H9 (cell line): ENCODE results near the gene ATP6V1G2. TPM values are rescaled to one million over a fixed set of nuclear protein-coding genes. Genes with fewer than 3 reads are reported as not detected.

Experiments used
- DNase-seq: peaks from one replicate; pipeline ENCODE4 v3.0.0-alpha.2; 2017
- H2AFZ ChIP-seq: one replicate; pipeline ENCODE4 v1.6.1; 2013; ENCODE audit warnings: mild to moderate bottlenecking, low read length, control low read depth, moderate library complexity
- H2AK5ac ChIP-seq: 2 replicates; pipeline ENCODE4 v1.6.1; 2013; ENCODE audit warnings: low read length, control low read depth, mixed read lengths; ENCODE audit not compliant: insufficient read length
- H2BK120ac ChIP-seq: one replicate; pipeline ENCODE4 v1.6.1; 2013; ENCODE audit warnings: low read depth, mild to moderate bottlenecking, low read length, control low read depth, inconsistent platforms; ENCODE audit not compliant: poor library complexity, severe bottlenecking
- H2BK12ac ChIP-seq: 2 replicates; pipeline ENCODE4 v1.6.1; 2013; ENCODE audit warnings: low read length, control low read depth, mixed read lengths, low read depth; ENCODE audit not compliant: insufficient read length
- H2BK15ac ChIP-seq: 2 replicates; pipeline ENCODE4 v1.6.1; 2013; ENCODE audit warnings: low read depth, low read length, control low read depth
- H2BK20ac ChIP-seq: one replicate; pipeline ENCODE4 v1.6.1; 2013; ENCODE audit warnings: low read depth, mild to moderate bottlenecking, low read length, control low read depth, inconsistent platforms; ENCODE audit not compliant: poor library complexity, severe bottlenecking
- H2BK5ac ChIP-seq: 2 replicates; pipeline ENCODE4 v1.6.1; 2013; ENCODE audit warnings: low read length, control low read depth, mixed read lengths; ENCODE audit not compliant: insufficient read length
- H3K14ac ChIP-seq: 2 replicates; pipeline ENCODE4 v1.6.1; 2013; ENCODE audit warnings: low read length, control low read depth; ENCODE audit not compliant: insufficient read depth
- H3K18ac ChIP-seq: 2 replicates; pipeline ENCODE4 v1.6.1; 2013; ENCODE audit warnings: low read depth, mild to moderate bottlenecking, mixed read lengths, low read length, control low read depth; ENCODE audit not compliant: insufficient read length
- H3K23ac ChIP-seq: 2 replicates; pipeline ENCODE4 v1.6.1; 2013; ENCODE audit warnings: low read length, control low read depth, mixed read lengths, low read depth; ENCODE audit not compliant: insufficient read length
- H3K23me2 ChIP-seq: 2 replicates; pipeline ENCODE4 v1.6.1; 2013; ENCODE audit warnings: low read depth, mild to moderate bottlenecking, mixed read lengths, low read length, control low read depth; ENCODE audit not compliant: insufficient read length, poor library complexity, severe bottlenecking
- H3K27ac ChIP-seq: 2 replicates; pipeline ENCODE4 v1.5.1; 2013; ENCODE audit warnings: low read length, control low read depth, mixed read lengths, low read depth; ENCODE audit not compliant: insufficient read length
- H3K27me3 ChIP-seq: 2 replicates; pipeline ENCODE4 v1.6.1; 2013; ENCODE audit warnings: low read length, control low read depth, inconsistent platforms; ENCODE audit not compliant: insufficient read depth
- H3K4ac ChIP-seq: 2 replicates; pipeline ENCODE4 v1.6.1; 2013; ENCODE audit warnings: low read depth, mild to moderate bottlenecking, control low read depth, inconsistent platforms, low read length, moderate library complexity
- H3K4me1 ChIP-seq: 2 replicates; pipeline ENCODE4 v1.6.1; 2013; ENCODE audit warnings: low read length, control low read depth, inconsistent platforms; ENCODE audit not compliant: insufficient read depth
- H3K4me2 ChIP-seq: 2 replicates; pipeline ENCODE4 v1.6.1; 2013; ENCODE audit warnings: low read length, control low read depth, mixed read lengths; ENCODE audit not compliant: insufficient read length, insufficient read depth
- H3K56ac ChIP-seq: 2 replicates; pipeline ENCODE4 v1.6.1; 2013; ENCODE audit warnings: low read depth, mild to moderate bottlenecking, mixed read lengths, low read length, control low read depth; ENCODE audit not compliant: insufficient read length
- H3K79me1 ChIP-seq: 2 replicates; pipeline ENCODE4 v1.6.1; 2013; ENCODE audit warnings: low read depth, mild to moderate bottlenecking, moderate library complexity, low read length, control low read depth, inconsistent platforms; ENCODE audit not compliant: insufficient read depth, poor library complexity, severe bottlenecking
- H3K79me2 ChIP-seq: 2 replicates; pipeline ENCODE4 v1.6.1; 2013; ENCODE audit warnings: low read length, control low read depth, inconsistent platforms; ENCODE audit not compliant: insufficient read depth
- H3K9ac ChIP-seq: 2 replicates; pipeline ENCODE4 v1.6.1; 2013; ENCODE audit warnings: low read length, control low read depth, mixed read lengths; ENCODE audit not compliant: insufficient read length; ENCODE audit errors: extremely low read depth
- H3K9me3 ChIP-seq: one replicate; pipeline ENCODE4 v1.6.1; 2013; ENCODE audit warnings: low read depth, low read length, inconsistent platforms; ENCODE audit not compliant: control insufficient read depth
- H3T11ph ChIP-seq: one replicate; pipeline ENCODE4 v1.6.1; 2013; ENCODE audit warnings: mild to moderate bottlenecking, low read length, control low read depth, inconsistent platforms
- H4K20me1 ChIP-seq: one replicate; pipeline ENCODE4 v1.6.1; 2013; ENCODE audit not compliant: control insufficient read depth, insufficient read length, insufficient read depth
- H4K5ac ChIP-seq: 2 replicates; pipeline ENCODE4 v1.6.1; 2013; ENCODE audit warnings: low read depth, mild to moderate bottlenecking, mixed read lengths, low read length, control low read depth; ENCODE audit not compliant: insufficient read length
- H4K8ac ChIP-seq: replicated peaks from 2 replicates; pipeline ENCODE4 v1.6.1; 2013; ENCODE audit warnings: low read length, control low read depth, mixed read lengths, low read depth; ENCODE audit not compliant: insufficient read length
- H4K91ac ChIP-seq: 2 replicates; pipeline ENCODE4 v1.6.1; 2013; ENCODE audit warnings: low read depth, mild to moderate bottlenecking, moderate library complexity, mixed read lengths, low read length, control low read depth; ENCODE audit not compliant: insufficient read length
- H3K27ac Mint-ChIP-seq, 3 experiments: 2 replicates in 2 of 3; 3 replicates in 1 of 3; pipeline ENCODE4 v1.8.0; 2020 to 2021; ENCODE audit warnings: mixed read lengths in 3 of 3, mild to moderate bottlenecking in 1 of 3, moderate library complexity in 1 of 3
- H3K27me3 Mint-ChIP-seq: 2 replicates; pipeline ENCODE4 v1.8.0; 2021; ENCODE audit warnings: low read depth, mild to moderate bottlenecking, moderate library complexity, mixed read lengths
- H3K36me3 Mint-ChIP-seq, 3 experiments: 2 replicates in 2 of 3; 3 replicates in 1 of 3; pipeline ENCODE4 v1.8.0; 2020 to 2021; ENCODE audit warnings: low read depth in 3 of 3, mixed read lengths in 3 of 3; ENCODE audit not compliant: insufficient read depth in 1 of 3
- H3K4me1 Mint-ChIP-seq, 2 experiments: 2 replicates each; pipeline ENCODE4 v1.8.0; 2020; ENCODE audit warnings: mixed read lengths in 2 of 2
- H3K4me3 Mint-ChIP-seq, 2 experiments: 2 replicates in 1 of 2; 3 replicates in 1 of 2; pipeline ENCODE4 v1.8.0; 2020 to 2021; ENCODE audit warnings: mild to moderate bottlenecking in 2 of 2, mixed read lengths in 2 of 2, moderate library complexity in 1 of 2
- H3K9me3 Mint-ChIP-seq, 2 experiments: 2 replicates in 1 of 2; 3 replicates in 1 of 2; pipeline ENCODE4 v1.8.0; 2020; ENCODE audit warnings: mild to moderate bottlenecking in 2 of 2, mixed read lengths in 2 of 2, moderate library complexity in 1 of 2
- WGBS: extraction: QIAGEN DNeasy Blood & Tissue Kit; methylation state at CpG from one replicate; pipeline ENCODE4 v1.1.7; 2013; ENCODE audit warnings: missing lambda C conversion rate, low lambda C conversion rate, mixed read lengths; ENCODE audit not compliant: insufficient read length; ENCODE audit errors: extremely low coverage; 5-methylcytosine and 5-hydroxymethylcytosine counted together
- total RNA-seq: library from RNA; stranded (reverse); gene quantifications from 2 replicates; pipeline ENCODE4 v1.2.1, GENCODE V29; 2021
- TF ChIP-seq, protein P1 (sequence below): fragments of 200-600 bp; sonication (generic); conservative IDR thresholded peaks from 3 replicates; pipeline ENCODE4 v1.8.0; 2021; ENCODE audit warnings: antibody characterized with exemption, mild to moderate bottlenecking

ATP6V1G2 gene
- total RNA-seq, 1 experiment from 2014 or later: 3.8 TPM

DNA sequence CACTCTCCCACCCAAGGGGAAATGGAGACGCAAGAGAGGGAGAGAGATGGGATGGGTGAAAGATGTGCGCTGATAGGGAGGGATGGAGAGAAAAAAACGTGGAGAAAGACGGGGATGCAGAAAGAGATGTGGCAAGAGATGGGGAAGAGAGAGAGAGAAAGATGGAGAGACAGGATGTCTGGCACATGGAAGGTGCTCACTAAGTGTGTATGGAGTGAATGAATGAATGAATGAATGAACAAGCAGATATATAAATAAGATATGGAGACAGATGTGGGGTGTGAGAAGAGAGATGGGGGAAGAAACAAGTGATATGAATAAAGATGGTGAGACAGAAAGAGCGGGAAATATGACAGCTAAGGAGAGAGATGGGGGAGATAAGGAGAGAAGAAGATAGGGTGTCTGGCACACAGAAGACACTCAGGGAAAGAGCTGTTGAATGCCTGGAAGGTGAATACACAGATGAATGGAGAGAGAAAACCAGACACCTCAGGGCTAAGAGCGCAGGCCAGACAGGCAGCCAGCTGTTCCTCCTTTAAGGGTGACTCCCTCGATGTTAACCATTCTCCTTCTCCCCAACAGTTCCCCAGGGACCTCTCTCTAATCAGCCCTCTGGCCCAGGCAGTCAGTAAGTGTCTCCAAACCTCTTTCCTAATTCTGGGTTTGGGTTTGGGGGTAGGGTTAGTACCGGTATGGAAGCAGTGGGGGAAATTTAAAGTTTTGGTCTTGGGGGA is 29.7 kb upstream of the ATP6V1G2 start:
- H2BK20ac ChIP-seq: no peak overlapping the region
- no peak overlapping the region for H2BK12ac ChIP-seq
- no peak overlapping the region for H3T11ph ChIP-seq
- H3K9me3 Mint-ChIP-seq: no peaks in the 10 kb centered on the region; a peak in 2 of 5 replicates
- H3K27me3 Mint-ChIP-seq: peaks cover 36% of the 10 kb centered on the region
- H4K8ac ChIP-seq: no peak overlapping the region
- no peak overlapping the region for H3K23ac ChIP-seq
- no peaks in the 10 kb centered on the region for H3K36me3 Mint-ChIP-seq
- H3K4me1 Mint-ChIP-seq: peaks cover 25 to 30% of the 10 kb centered on the region in 2 experiments
- no peak overlapping the region for H3K27ac Mint-ChIP-seq
- no peak overlapping the region for H3K14ac ChIP-seq
- no peaks in the 10 kb centered on the region for H4K20me1 ChIP-seq
- H2BK5ac ChIP-seq: no peak overlapping the region
- H2BK120ac ChIP-seq: no peak overlapping the region
- no peak overlapping the region for H3K4me3 Mint-ChIP-seq
- peaks cover 5% of the 10 kb centered on the region for H3K23me2 ChIP-seq
- H2BK15ac ChIP-seq: no peak overlapping the region
- H3K27ac ChIP-seq: no peak overlapping the region
- no peaks in the 10 kb centered on the region for H3K79me2 ChIP-seq
- no peaks in the 10 kb centered on the region for H3K9me3 ChIP-seq
- no peak overlapping the region for H3K18ac ChIP-seq
- H3K9ac ChIP-seq: no peak overlapping the region
- no peak overlapping the region for H2AFZ ChIP-seq
- no peaks in the 10 kb centered on the region for H3K4me1 ChIP-seq
- H3K4ac ChIP-seq: no peak overlapping the region
- no peaks in the 10 kb centered on the region for H3K79me1 ChIP-seq
- no peak overlapping the region for H2AK5ac ChIP-seq
- TF ChIP-seq, protein P1, sequence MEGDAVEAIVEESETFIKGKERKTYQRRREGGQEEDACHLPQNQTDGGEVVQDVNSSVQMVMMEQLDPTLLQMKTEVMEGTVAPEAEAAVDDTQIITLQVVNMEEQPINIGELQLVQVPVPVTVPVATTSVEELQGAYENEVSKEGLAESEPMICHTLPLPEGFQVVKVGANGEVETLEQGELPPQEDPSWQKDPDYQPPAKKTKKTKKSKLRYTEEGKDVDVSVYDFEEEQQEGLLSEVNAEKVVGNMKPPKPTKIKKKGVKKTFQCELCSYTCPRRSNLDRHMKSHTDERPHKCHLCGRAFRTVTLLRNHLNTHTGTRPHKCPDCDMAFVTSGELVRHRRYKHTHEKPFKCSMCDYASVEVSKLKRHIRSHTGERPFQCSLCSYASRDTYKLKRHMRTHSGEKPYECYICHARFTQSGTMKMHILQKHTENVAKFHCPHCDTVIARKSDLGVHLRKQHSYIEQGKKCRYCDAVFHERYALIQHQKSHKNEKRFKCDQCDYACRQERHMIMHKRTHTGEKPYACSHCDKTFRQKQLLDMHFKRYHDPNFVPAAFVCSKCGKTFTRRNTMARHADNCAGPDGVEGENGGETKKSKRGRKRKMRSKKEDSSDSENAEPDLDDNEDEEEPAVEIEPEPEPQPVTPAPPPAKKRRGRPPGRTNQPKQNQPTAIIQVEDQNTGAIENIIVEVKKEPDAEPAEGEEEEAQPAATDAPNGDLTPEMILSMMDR: no peak
- no peak overlapping the region for H3K4me2 ChIP-seq
- no peak for DNase-seq
- no peak overlapping the region for H4K91ac ChIP-seq
- H3K27me3 ChIP-seq: no peaks in the 10 kb centered on the region
- H3K56ac ChIP-seq: no peak overlapping the region
- H4K5ac ChIP-seq: no peak overlapping the region
- no CpG with 5 or more reads among the region's 8 CpGs for WGBS
